ENCODE measurements around the gene FILIP1L. TPM values are rescaled to one million over a fixed set of nuclear protein-coding genes. Genes with fewer than 3 reads are reported as not detected.

Gene FILIP1L
- total RNA-seq, 1 experiment from 2014 or later, result 0.17 TPM

DNA sequence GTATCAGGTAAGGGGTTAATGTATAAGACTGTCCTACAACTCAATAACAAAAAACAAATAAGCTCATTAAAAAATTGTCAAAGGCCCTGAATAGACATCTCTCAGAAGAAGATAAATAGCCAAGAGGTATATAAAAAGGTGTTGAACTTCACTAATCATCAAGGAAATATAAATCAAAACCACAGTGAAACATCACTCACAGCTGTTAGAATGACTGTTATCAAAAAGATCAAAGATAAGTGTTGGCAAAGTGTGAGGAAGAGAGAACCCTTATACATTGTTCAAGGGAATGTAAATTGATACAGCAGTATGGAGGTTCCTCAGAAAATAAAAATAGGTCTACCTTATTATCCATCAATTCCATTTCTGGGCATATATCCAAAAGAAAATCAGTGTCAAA lies 95.5 kb downstream of the FILIP1L start:
- intact Hi-C loops (cut with micrococcal nuclease), result no loop called here
- Histone ChIP-seq H3K36me3 (ENCODE audit: control insufficient read depth in 1 of 2, insufficient read depth in 2 of 2, low read length in 2 of 2) (no peaks in the 10 kb centered on the region), H3K9me2 (ENCODE audit: insufficient read depth) (no peaks in the 10 kb centered on the region), H3K4me1 (ENCODE audit: control insufficient read depth in 1 of 2, insufficient read depth in 2 of 2, low read length in 2 of 2) (no peaks in the 10 kb centered on the region), H3K4me2 (ENCODE audit: low read length) (no peak overlapping the region), H3K27ac (ENCODE audit: low read depth, low read length) (no peak overlapping the region), H3K4me3 (replicated peaks in 1 of 2; ENCODE audit: low read depth in 1 of 2, low read length in 2 of 2) (no peak overlapping the region), H3K9ac (ENCODE audit: low read length) (no peak overlapping the region), H3K79me2 (ENCODE audit: insufficient read depth, low read length) (no peaks in the 10 kb centered on the region), H3K9me3 (ENCODE audit: control insufficient read depth in 1 of 2, insufficient read depth in 1 of 2, low read depth in 1 of 2, low read length in 2 of 2) (no peaks in the 10 kb centered on the region), H4K20me1 (ENCODE audit: insufficient read depth) (no peaks in the 10 kb centered on the region), H2AFZ (ENCODE audit: low read depth, low read length, poor library complexity, severe bottlenecking) (no peak overlapping the region), H3K27me3 (ENCODE audit: insufficient read depth, low read length) (no peaks in the 10 kb centered on the region)
- ATAC-seq, result no peak
- RAD21 ChIA-PET (ENCODE audit: low non-redundant PET in 1 of 2, low total read pairs in 2 of 2, uncharacterized antibody in 2 of 2, unreplicated experiment in 2 of 2), result no interaction called here
- TF ChIP-seq ATF3 (IDR thresholded peaks at IDR 0.05) (no peak), YY1 (IDR thresholded peaks at IDR 0.05; ENCODE audit: extremely low read depth, insufficient replicate concordance, low read depth, low read length) (no peak), CTCF (IDR thresholded peaks at IDR 0.05 in 2 of 3, conservative IDR thresholded peaks at IDR 0.05 in 1 of 3; ENCODE audit: borderline replicate concordance in 1 of 3, insufficient read depth in 1 of 3, low read depth in 2 of 3, low read length in 2 of 3) (no peak)
- CTCF ChIA-PET, result no interaction called here
- no peak for DNase-seq (ENCODE audit: low read depth, low spot score)
- POLR2A ChIA-PET, result no interaction called here
- BruUV-seq (replicated peaks), result no TSS peak

DNA sequence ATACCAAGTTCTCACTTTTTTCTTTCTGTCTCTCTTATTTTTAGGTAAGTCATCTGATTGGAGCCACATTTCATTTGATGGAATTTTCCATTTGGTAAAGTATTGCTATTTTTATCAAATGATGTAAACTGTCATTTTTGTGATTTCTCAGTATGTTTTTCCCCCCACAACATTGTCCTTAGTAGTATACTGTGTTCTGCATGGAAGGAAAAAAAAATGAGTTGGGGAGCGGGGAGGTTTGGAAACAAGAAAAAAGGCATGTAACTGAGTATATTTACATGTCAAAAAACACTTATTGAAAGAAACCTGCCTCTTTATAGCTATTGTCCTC lies 104.2 kb downstream of the FILIP1L start:
- POLR2A ChIA-PET, result no interaction called here
- no TSS peak for BruUV-seq (replicated peaks)
- intact Hi-C loops (cut with micrococcal nuclease), result no loop called here
- Histone ChIP-seq H3K4me1 (ENCODE audit: control insufficient read depth in 1 of 2, insufficient read depth in 2 of 2, low read length in 2 of 2) (no peaks in the 10 kb centered on the region), H3K79me2 (ENCODE audit: insufficient read depth, low read length) (no peaks in the 10 kb centered on the region), H2AFZ (ENCODE audit: low read depth, low read length, poor library complexity, severe bottlenecking) (no peak overlapping the region), H3K4me2 (ENCODE audit: low read length) (no peak overlapping the region), H3K9me2 (ENCODE audit: insufficient read depth) (0 out of 2 replicates have a peak, but pooled peaks cover 2% of the 10 kb centered on the region), H3K9me3 (ENCODE audit: control insufficient read depth in 1 of 2, insufficient read depth in 1 of 2, low read depth in 1 of 2, low read length in 2 of 2) (no peaks in the 10 kb centered on the region), H3K27ac (ENCODE audit: low read depth, low read length) (no peak overlapping the region), H3K27me3 (ENCODE audit: insufficient read depth, low read length) (no peaks in the 10 kb centered on the region), H3K4me3 (replicated peaks in 1 of 2; ENCODE audit: low read depth in 1 of 2, low read length in 2 of 2) (no peak overlapping the region), H3K36me3 (ENCODE audit: control insufficient read depth in 1 of 2, insufficient read depth in 2 of 2, low read length in 2 of 2) (no peaks in the 10 kb centered on the region), H4K20me1 (ENCODE audit: insufficient read depth) (no peaks in the 10 kb centered on the region), H3K9ac (ENCODE audit: low read length) (no peak overlapping the region)
- RAD21 ChIA-PET (ENCODE audit: low non-redundant PET in 1 of 2, low total read pairs in 2 of 2, uncharacterized antibody in 2 of 2, unreplicated experiment in 2 of 2), result no interaction called here
- TF ChIP-seq JUND (IDR thresholded peaks at IDR 0.05) (no peak), EZH2 (IDR thresholded peaks at IDR 0.05) (no peak), SRF (IDR thresholded peaks at IDR 0.05; ENCODE audit: low read depth) (no peak), ATF3 (IDR thresholded peaks at IDR 0.05) (no peak), ZNF274 (IDR thresholded peaks at IDR 0.05; ENCODE audit: low read depth, low read length) (no peak)
- no peak for ATAC-seq
- no peak for DNase-seq (ENCODE audit: low read depth, low spot score)
- CTCF ChIA-PET, result no interaction called here

Data from HCT116 (cell line).